Chondrocyte (in vitro differentiated cells): ENCODE data around the gene RBMS1. TPM values are rescaled to one million over a fixed set of nuclear protein-coding genes. Genes with fewer than 3 reads are reported as not detected.

Experiments used
- DNase-seq: peaks from one replicate; pipeline ENCODE4 v3.0.0; 2021; ENCODE audit warnings: mixed read lengths, low spot score
- H3K27ac Mint-ChIP-seq: one replicate; pipeline ENCODE4 v1.8.0; 2021; ENCODE audit warnings: mild to moderate bottlenecking, moderate library complexity, mixed read lengths; ENCODE audit not compliant: unreplicated experiment
- H3K27me3 Mint-ChIP-seq: 2 replicates; pipeline ENCODE4 v1.8.0; 2021; ENCODE audit warnings: low read depth, mixed read lengths
- H3K36me3 Mint-ChIP-seq: 2 replicates; pipeline ENCODE4 v1.8.0; 2021; ENCODE audit warnings: low read depth, mixed read lengths
- H3K4me1 Mint-ChIP-seq: 2 replicates; pipeline ENCODE4 v1.8.0; 2021; ENCODE audit warnings: low read depth, mild to moderate bottlenecking, mixed read lengths
- H3K4me3 Mint-ChIP-seq: one replicate; pipeline ENCODE4 v1.8.0; 2021; ENCODE audit warnings: mild to moderate bottlenecking, moderate library complexity, mixed read lengths; ENCODE audit not compliant: unreplicated experiment
- H3K9me3 Mint-ChIP-seq: 2 replicates; pipeline ENCODE4 v1.8.0; 2021; ENCODE audit warnings: low read depth, mixed read lengths
- CTCF ChIP-seq: fragments of 200-600 bp; sonication (generic); IDR thresholded peaks from 2 replicates; pipeline ENCODE4 v1.5.0; 2021; ENCODE audit warnings: antibody characterized with exemption, mild to moderate bottlenecking, moderate library complexity
- total RNA-seq: library from RNA; stranded (reverse); gene quantifications from 3 replicates; pipeline ENCODE4 v1.2.1, GENCODE V29; 2021

The RBMS1 gene
- total RNA-seq, 1 donor from 2014 or later = 133 TPM

GRCh38 chr2:160379399-160379798 is 114.2 kb downstream of the RBMS1 start:
- H3K36me3 Mint-ChIP-seq = no peaks in the 10 kb centered on the region
- peaks cover 88% of the 10 kb centered on the region for H3K4me1 Mint-ChIP-seq
- peak overlapping the region; percentile 69 for H3K27ac Mint-ChIP-seq
- no peaks in the 10 kb centered on the region for H3K27me3 Mint-ChIP-seq
- no peak overlapping the region for H3K4me3 Mint-ChIP-seq
- no peak for DNase-seq
- no peaks in the 10 kb centered on the region for H3K9me3 Mint-ChIP-seq
- TF ChIP-seq CTCF = no peak

- no peak for DNase-seq
- TF ChIP-seq CTCF = peak; percentile 58
- peaks cover 98% of the 10 kb centered on the region for H3K4me1 Mint-ChIP-seq
- H3K4me3 Mint-ChIP-seq = no peak overlapping the region
- peak overlapping the region; percentile 50 for H3K27ac Mint-ChIP-seq
- no peaks in the 10 kb centered on the region for H3K9me3 Mint-ChIP-seq
- no peaks in the 10 kb centered on the region for H3K27me3 Mint-ChIP-seq
- no peaks in the 10 kb centered on the region for H3K36me3 Mint-ChIP-seq
Observed at GRCh38 chr2:160377204-160377995, 116.2 kb downstream of the RBMS1 start.

GRCh38 chr2:160376576-160376975 is 117.0 kb downstream of the RBMS1 start:
- no peak overlapping the region for H3K4me3 Mint-ChIP-seq
- H3K9me3 Mint-ChIP-seq = no peaks in the 10 kb centered on the region
- H3K36me3 Mint-ChIP-seq = no peaks in the 10 kb centered on the region
- no peak for TF ChIP-seq CTCF
- H3K27me3 Mint-ChIP-seq = no peaks in the 10 kb centered on the region
- H3K4me1 Mint-ChIP-seq = peaks cover 99% of the 10 kb centered on the region
- DNase-seq = no peak
- peak overlapping the region; percentile 85 for H3K27ac Mint-ChIP-seq

- H3K27me3 Mint-ChIP-seq = no peaks in the 10 kb centered on the region
- DNase-seq = no peak
- no peaks in the 10 kb centered on the region for H3K36me3 Mint-ChIP-seq
- H3K4me3 Mint-ChIP-seq = peak overlapping the region; percentile 47
- H3K4me1 Mint-ChIP-seq = peaks cover 99% of the 10 kb centered on the region
- peak overlapping the region; percentile 85 for H3K27ac Mint-ChIP-seq
- H3K9me3 Mint-ChIP-seq = no peaks in the 10 kb centered on the region
- no peak for TF ChIP-seq CTCF
Observed at GRCh38 chr2:160375802-160376469, 117.7 kb downstream of the RBMS1 start.

- Mint-ChIP-seq H3K27ac (peak overlapping the region; percentile 85), H3K27me3 (no peaks in the 10 kb centered on the region), H3K36me3 (no peaks in the 10 kb centered on the region), H3K9me3 (no peaks in the 10 kb centered on the region), H3K4me1 (peaks cover 98% of the 10 kb centered on the region), H3K4me3 (peak overlapping the region; percentile 5)
- no peak for TF ChIP-seq CTCF
- DNase-seq = no peak
Observed at GRCh38 chr2:160375037-160375436, 118.6 kb downstream of the RBMS1 start.
